Stimulated activated memory B cell treated with anti-CD40 and anti-IgM and Interleukin-4, amounts not matched to agents 10 μg/mL and 1 μg/mL and 100 μg/mL, for 72 hours (primary cell): ENCODE data around the gene TMCO4.

ENCODE experiments used
- ATAC-seq: fragments of 150-1000 bp; cut with Tn5 transposase; 2 replicates; pipeline ENCODE4 v1.10.0; 2021
- H3K27ac Mint-ChIP-seq: one replicate; pipeline ENCODE4 v1.8.0; 2022; ENCODE audit warnings: mild to moderate bottlenecking, mixed read lengths
- H3K27me3 Mint-ChIP-seq: one replicate; pipeline ENCODE4 v1.8.0; 2022; ENCODE audit warnings: mixed read lengths
- H3K36me3 Mint-ChIP-seq: one replicate; pipeline ENCODE4 v1.8.0; 2022; ENCODE audit warnings: mixed read lengths
- H3K4me1 Mint-ChIP-seq: one replicate; pipeline ENCODE4 v1.8.0; 2022; ENCODE audit warnings: mixed read lengths
- H3K4me3 Mint-ChIP-seq: one replicate; pipeline ENCODE4 v1.8.0; 2022; ENCODE audit warnings: mild to moderate bottlenecking, moderate library complexity, mixed read lengths
- H3K9me3 Mint-ChIP-seq: one replicate; pipeline ENCODE4 v1.8.0; 2022; ENCODE audit warnings: mixed read lengths

The TMCO4 gene

GRCh38 chr1:19773485-19773884 lies 26.2 kb downstream of the TMCO4 start:
- H3K9me3 Mint-ChIP-seq, result no peaks in the 10 kb centered on the region
- peaks cover 64% of the 10 kb centered on the region for H3K36me3 Mint-ChIP-seq
- H3K4me1 Mint-ChIP-seq, result no peaks in the 10 kb centered on the region
- no peak overlapping the region for H3K4me3 Mint-ChIP-seq
- ATAC-seq, result no peak
- no peak overlapping the region for H3K27ac Mint-ChIP-seq
- H3K27me3 Mint-ChIP-seq, result no peaks in the 10 kb centered on the region

- no peak overlapping the region for H3K27ac Mint-ChIP-seq
- ATAC-seq, result no peak
- no peaks in the 10 kb centered on the region for H3K4me1 Mint-ChIP-seq
- H3K36me3 Mint-ChIP-seq, result peaks cover 67% of the 10 kb centered on the region
- no peaks in the 10 kb centered on the region for H3K9me3 Mint-ChIP-seq
- H3K27me3 Mint-ChIP-seq, result no peaks in the 10 kb centered on the region
- H3K4me3 Mint-ChIP-seq, result no peak overlapping the region
Measured at GRCh38 chr1:19772053-19772452, 27.7 kb downstream of the TMCO4 start.

GRCh38 chr1:19771350-19771749 lies 28.4 kb downstream of the TMCO4 start:
- H3K4me3 Mint-ChIP-seq, result no peak overlapping the region
- H3K9me3 Mint-ChIP-seq, result no peaks in the 10 kb centered on the region
- peaks cover 67% of the 10 kb centered on the region for H3K36me3 Mint-ChIP-seq
- H3K4me1 Mint-ChIP-seq, result no peaks in the 10 kb centered on the region
- H3K27ac Mint-ChIP-seq, result no peak overlapping the region
- no peaks in the 10 kb centered on the region for H3K27me3 Mint-ChIP-seq
- no peak for ATAC-seq

GRCh38 chr1:19770436-19771190 lies 29.1 kb downstream of the TMCO4 start:
- Mint-ChIP-seq H3K9me3 (no peaks in the 10 kb centered on the region), H3K27ac (no peak overlapping the region), H3K36me3 (peaks cover 70% of the 10 kb centered on the region), H3K4me1 (peaks cover 6% of the 10 kb centered on the region), H3K27me3 (no peaks in the 10 kb centered on the region), H3K4me3 (no peak overlapping the region)
- no peak for ATAC-seq

- no peak for ATAC-seq
Measured at GRCh38 chr1:19769211-19769932, 30.3 kb downstream of the TMCO4 start.

GRCh38 chr1:19768353-19769210 lies 31.1 kb downstream of the TMCO4 start:
- Mint-ChIP-seq H3K36me3 (peaks cover 67% of the 10 kb centered on the region), H3K4me3 (no peak overlapping the region), H3K27me3 (no peaks in the 10 kb centered on the region), H3K4me1 (peaks cover 14% of the 10 kb centered on the region), H3K9me3 (no peaks in the 10 kb centered on the region), H3K27ac (no peak overlapping the region)
- ATAC-seq, result no peak

More at GRCh38 chr1:19769211-19769932, 30.3 kb downstream of the TMCO4 start:
- H3K27ac Mint-ChIP-seq, result no peak overlapping the region
- H3K27me3 Mint-ChIP-seq, result no peaks in the 10 kb centered on the region
- H3K4me3 Mint-ChIP-seq, result no peak overlapping the region
- no peaks in the 10 kb centered on the region for H3K9me3 Mint-ChIP-seq
- peaks cover 74% of the 10 kb centered on the region for H3K36me3 Mint-ChIP-seq
- peaks cover 14% of the 10 kb centered on the region for H3K4me1 Mint-ChIP-seq

GRCh38 chr1:19765623-19766022 lies 34.1 kb downstream of the TMCO4 start:
- Mint-ChIP-seq H3K27ac (no peak overlapping the region), H3K9me3 (no peaks in the 10 kb centered on the region), H3K4me1 (peaks cover 14% of the 10 kb centered on the region), H3K36me3 (peaks cover 49% of the 10 kb centered on the region), H3K27me3 (no peaks in the 10 kb centered on the region), H3K4me3 (no peak overlapping the region)
- ATAC-seq, result no peak

GRCh38 chr1:19764848-19765247 lies 34.9 kb downstream of the TMCO4 start:
- ATAC-seq, result no peak
- Mint-ChIP-seq H3K27ac (no peak overlapping the region), H3K36me3 (peaks cover 49% of the 10 kb centered on the region), H3K4me1 (peaks cover 14% of the 10 kb centered on the region), H3K27me3 (no peaks in the 10 kb centered on the region), H3K4me3 (no peak overlapping the region), H3K9me3 (no peaks in the 10 kb centered on the region)

GRCh38 chr1:19762175-19762779 lies 37.4 kb downstream of the TMCO4 start:
- peaks cover 50% of the 10 kb centered on the region for H3K36me3 Mint-ChIP-seq
- ATAC-seq, result no peak
- no peak overlapping the region for H3K4me3 Mint-ChIP-seq
- H3K27me3 Mint-ChIP-seq, result no peaks in the 10 kb centered on the region
- H3K27ac Mint-ChIP-seq, result no peak overlapping the region
- H3K4me1 Mint-ChIP-seq, result peaks cover 14% of the 10 kb centered on the region
- H3K9me3 Mint-ChIP-seq, result peaks cover 5% of the 10 kb centered on the region

- ATAC-seq, result no peak
- Mint-ChIP-seq H3K9me3 (peaks cover 5% of the 10 kb centered on the region), H3K4me3 (no peak overlapping the region), H3K4me1 (no peaks in the 10 kb centered on the region), H3K27ac (no peak overlapping the region), H3K27me3 (no peaks in the 10 kb centered on the region), H3K36me3 (peaks cover 46% of the 10 kb centered on the region)
Measured at GRCh38 chr1:19759740-19760089, 40.0 kb downstream of the TMCO4 start.

- Mint-ChIP-seq H3K27me3 (no peaks in the 10 kb centered on the region), H3K36me3 (peaks cover 46% of the 10 kb centered on the region), H3K9me3 (peaks cover 5% of the 10 kb centered on the region), H3K27ac (no peak overlapping the region), H3K4me1 (no peaks in the 10 kb centered on the region), H3K4me3 (no peak overlapping the region)
- ATAC-seq, result no peak
Measured at GRCh38 chr1:19758227-19758830, 41.4 kb downstream of the TMCO4 start.

- ATAC-seq, result no peak
- Mint-ChIP-seq H3K4me3 (no peak overlapping the region), H3K27ac (no peak overlapping the region), H3K9me3 (peaks cover 5% of the 10 kb centered on the region), H3K36me3 (peaks cover 48% of the 10 kb centered on the region), H3K4me1 (no peaks in the 10 kb centered on the region), H3K27me3 (no peaks in the 10 kb centered on the region)
Measured at GRCh38 chr1:19757641-19758040, 42.1 kb downstream of the TMCO4 start.

GRCh38 chr1:19756480-19756879 lies 43.2 kb downstream of the TMCO4 start:
- ATAC-seq, result no peak
- Mint-ChIP-seq H3K9me3 (peaks cover 5% of the 10 kb centered on the region), H3K27ac (no peak overlapping the region), H3K36me3 (peaks cover 60% of the 10 kb centered on the region), H3K4me3 (no peak overlapping the region), H3K4me1 (no peaks in the 10 kb centered on the region), H3K27me3 (no peaks in the 10 kb centered on the region)

- no peaks in the 10 kb centered on the region for H3K4me1 Mint-ChIP-seq
- no peak overlapping the region for H3K4me3 Mint-ChIP-seq
- no peak overlapping the region for H3K27ac Mint-ChIP-seq
- no peaks in the 10 kb centered on the region for H3K27me3 Mint-ChIP-seq
- ATAC-seq, result no peak
- H3K9me3 Mint-ChIP-seq, result peaks cover 8% of the 10 kb centered on the region
- H3K36me3 Mint-ChIP-seq, result peaks cover 67% of the 10 kb centered on the region
Measured at GRCh38 chr1:19754482-19754881, 45.2 kb downstream of the TMCO4 start.
